Adrenal gland (tissue), 12 donors: ENCODE data around the gene BMPR1B. TPM values are rescaled to one million over a fixed set of nuclear protein-coding genes. Genes with fewer than 3 reads are reported as not detected.

Experiments used
- DNase-seq, 7 donors: peaks; one replicate each; pipeline ENCODE4 v3.0.0-alpha.2; 2019 to 2020
- H3K27ac ChIP-seq, 5 donors: fragments of 200-600 bp; sonication (generic) in 4 of 5; 1 replicate in 3 of 5; 2 replicates in 2 of 5; pipeline versions ENCODE4 v1.5.1 to v1.8.0; 2016 to 2020; ENCODE audit warnings: mild to moderate bottlenecking in 1 of 5
- H3K27me3 ChIP-seq: fragments of 200-600 bp; 2 replicates; pipeline ENCODE4 v1.8.0; 2021
- H3K36me3 ChIP-seq, 2 donors: fragments of 200-600 bp; replicated peaks in 1 of 2; 1 replicate in 1 of 2; 2 replicates in 1 of 2; pipeline versions ENCODE4 v1.5.1 to v1.8.0; 2018 to 2022
- H3K4me1 ChIP-seq, 2 donors: fragments of 200-600 bp; replicated peaks in 1 of 2; 1 replicate in 1 of 2; 2 replicates in 1 of 2; pipeline versions ENCODE4 v1.5.1 to v1.8.0; 2018 to 2021
- H3K4me3 ChIP-seq, 4 donors: fragments of 200-600 bp; sonication (generic) in 3 of 4; one replicate each; pipeline ENCODE4 v1.5.1; 2016 to 2018
- H3K9me3 ChIP-seq, 3 donors: fragments of 200-600 bp; sonication (generic) in 1 of 3; replicated peaks in 1 of 3; 1 replicate in 2 of 3; 2 replicates in 1 of 3; pipeline versions ENCODE4 v1.5.1 to v1.8.0; 2016 to 2021
- CTCF ChIP-seq, 6 experiments: fragments of 450-650 bp in 4 of 6; fragments of 200-600 bp in 2 of 6; sonication (generic) in 1 of 6; IDR thresholded peaks; 1 replicate in 5 of 6; 2 replicates in 1 of 6; pipeline versions ENCODE4 v1.5.1 to v1.8.0; 2016 to 2021; ENCODE audit warnings: antibody characterized with exemption in 6 of 6, mild to moderate bottlenecking in 2 of 6, moderate library complexity in 1 of 6
- POLR2A ChIP-seq, 2 donors: fragments of 450-650 bp; IDR thresholded peaks; one replicate each; pipeline ENCODE4 v1.6.1; 2017; ENCODE audit warnings: antibody characterized with exemption in 2 of 2, mild to moderate bottlenecking in 2 of 2, moderate library complexity in 1 of 2
- WGBS, 4 donors: extraction: QIAGEN DNeasy Blood & Tissue Kit in 2 of 4; methylation state at CpG; one replicate each; pipeline versions ENCODE4 v1.1.5 to v1.1.7; 2013 to 2017; 5-methylcytosine and 5-hydroxymethylcytosine counted together
- intact Hi-C, 2 donors: fragments of 100-400 bp; cut with DNase I; formaldehyde crosslinking; loops; one replicate each; pipeline versions ENCODE4 v1.14.1 to v1.15.0; 2022 to 2023
- polyA plus RNA-seq, 3 donors: library from polyadenylated mRNA; stranded (reverse); fragments of 200-250 nt in 2 of 3; fragments of 350-450 nt in 1 of 3; fragmentation: Illumina TruSeq in 1 of 3; extraction: RNeasy Lipid Tissue Mini Kit (QIAGEN cat#74804) in 1 of 3; gene quantifications; one replicate each; pipeline ENCODE4 v1.2.3, GENCODE V29; 2013 to 2014
- total RNA-seq, 9 donors: library from RNA; depleted of rRNA in 4 of 9; stranded (reverse); fragments of >200 nt in 4 of 9; fragments of 120-200 nt in 1 of 9; fragmentation: NEBNext Ultra II Directional in 1 of 9; extraction: Animal tissue kit (Norgen Biotek cat#: 25700) in 1 of 9; gene quantifications; one replicate each; pipeline versions ENCODE4 v1.1.0 to v1.2.4, GENCODE V29; 2013 to 2023
- donor health status: healthy with polysubstance abuse.
- donor health status: Bipolar disorder and iron deficiency.
- donor health status: DM: yes; HTN: yes; CAD: no.
- donor health status: DM: no; HTN: no; CAD: no.
- donor health status: DM: no; HTN: no; CAD: no.
- donor health status: DM: yes; HTN: yes; CAD: no.

Gene BMPR1B
- total and polyA plus RNA-seq, 12 donors = 0.94 to 22.2 (median 6.2) TPM

- 59 to 78% (median 67%) methylated on average over 2 of the region's 2 CpGs for WGBS, 4 donors
- H3K27ac ChIP-seq = no peak overlapping the region
- no peaks in the 10 kb centered on the region for H3K27me3 ChIP-seq
These were observed 112.4 kb downstream of the BMPR1B start for GRCh38 chr4:94870146-94870545.

GRCh38 chr4:94871644-94872305 is 114.0 kb downstream of the BMPR1B start:
- H3K27me3 ChIP-seq = no peaks in the 10 kb centered on the region
- no peaks in the 10 kb centered on the region for H3K9me3 ChIP-seq
- H3K36me3 ChIP-seq = no peaks in the 10 kb centered on the region
- no peak overlapping the region for H3K27ac ChIP-seq
- TF ChIP-seq CTCF (IDR thresholded peaks at IDR 0.05) = no peak
- no peak for TF ChIP-seq POLR2A (IDR thresholded peaks at IDR 0.05)
- intact Hi-C loops = no loop called here
- DNase-seq = no peak
- no peak overlapping the region for H3K4me3 ChIP-seq
- H3K4me1 ChIP-seq = no peaks in the 10 kb centered on the region
- 69 to 85% (median 78%) methylated on average over 4 of the region's 4 CpGs for WGBS, 4 donors

More at GRCh38 chr4:94870146-94870545, 112.4 kb downstream of the BMPR1B start:
- no peaks in the 10 kb centered on the region for H3K4me1 ChIP-seq
- no peaks in the 10 kb centered on the region for H3K9me3 ChIP-seq
- intact Hi-C loops = no loop called here
- no peak for DNase-seq
- TF ChIP-seq POLR2A (IDR thresholded peaks at IDR 0.05) (no peak), CTCF (IDR thresholded peaks at IDR 0.05) (no peak)
- H3K36me3 ChIP-seq = no peaks in the 10 kb centered on the region
- no peak overlapping the region for H3K4me3 ChIP-seq

- Histone ChIP-seq H3K27ac (no peak overlapping the region), H3K9me3 (no peaks in the 10 kb centered on the region), H3K4me3 (no peak overlapping the region), H3K4me1 (no peaks in the 10 kb centered on the region), H3K36me3 (no peaks in the 10 kb centered on the region), H3K27me3 (no peaks in the 10 kb centered on the region)
- intact Hi-C loops = no loop called here
- TF ChIP-seq POLR2A (IDR thresholded peaks at IDR 0.05) = no peak
- no peak for TF ChIP-seq CTCF (IDR thresholded peaks at IDR 0.05)
- 76 to 90% (median 80%) methylated on average over 2 of the region's 2 CpGs for WGBS, 4 donors
- no peak for DNase-seq
These were observed 120.2 kb downstream of the BMPR1B start for GRCh38 chr4:94877973-94878372.

GRCh38 chr4:94880956-94881355 is 123.2 kb downstream of the BMPR1B start:
- Histone ChIP-seq H3K27me3 (peaks cover 5% of the 10 kb centered on the region), H3K4me3 (no peak overlapping the region), H3K4me1 (no peaks in the 10 kb centered on the region), H3K27ac (no peak overlapping the region), H3K36me3 (no peaks in the 10 kb centered on the region), H3K9me3 (no peaks in the 10 kb centered on the region)
- intact Hi-C loops = no loop called here
- DNase-seq = no peak
- TF ChIP-seq POLR2A (IDR thresholded peaks at IDR 0.05) (no peak), CTCF (IDR thresholded peaks at IDR 0.05) (no peak)
- 83 to 94% (median 89%) methylated on average over 3 of the region's 3 CpGs for WGBS, 4 donors
